Liver (tissue), 9 donors: ENCODE data around the gene P2RY8. TPM values are rescaled to one million over a fixed set of nuclear protein-coding genes. Genes with fewer than 3 reads are reported as not detected.

Experiments used
- DNase-seq: peaks from one replicate; pipeline ENCODE4 v3.0.0-alpha.2; 2017; ENCODE audit warnings: low spot score
- H3K27ac ChIP-seq, 2 donors: one replicate each; pipeline ENCODE4 v1.7.0; 2013; ENCODE audit warnings: inconsistent platforms in 2 of 2, low read length in 2 of 2, control low read depth in 1 of 2, low read depth in 1 of 2, mild to moderate bottlenecking in 1 of 2
- H3K27me3 ChIP-seq, 4 donors: one replicate each; pipeline versions ENCODE4 v1.6.1 to v1.7.0; 2013; ENCODE audit warnings: low read length in 3 of 4, inconsistent platforms in 1 of 4, mild to moderate bottlenecking in 1 of 4, moderate library complexity in 1 of 4; ENCODE audit not compliant: control insufficient read depth in 4 of 4, insufficient read depth in 4 of 4
- H3K36me3 ChIP-seq, 4 donors: one replicate each; pipeline versions ENCODE4 v1.6.1 to v1.7.0; 2013; ENCODE audit warnings: low read length in 3 of 4, mild to moderate bottlenecking in 3 of 4, low read depth in 1 of 4, moderate library complexity in 1 of 4; ENCODE audit not compliant: control insufficient read depth in 4 of 4, insufficient read depth in 3 of 4
- H3K4me1 ChIP-seq, 4 donors: one replicate each; pipeline versions ENCODE4 v1.6.1 to v1.7.0; 2013; ENCODE audit warnings: low read length in 3 of 4, mild to moderate bottlenecking in 3 of 4, moderate library complexity in 1 of 4; ENCODE audit not compliant: control insufficient read depth in 4 of 4, insufficient read depth in 4 of 4
- H3K4me3 ChIP-seq, 3 donors: one replicate each; pipeline versions ENCODE4 v1.6.1 to v1.7.0; 2013; ENCODE audit warnings: low read length in 3 of 3, control low read depth in 1 of 3, low read depth in 1 of 3, mild to moderate bottlenecking in 1 of 3
- H3K9ac ChIP-seq, 2 donors: one replicate each; pipeline ENCODE4 v1.7.0; 2013; ENCODE audit warnings: low read length in 2 of 2, mild to moderate bottlenecking in 2 of 2, moderate library complexity in 2 of 2, control low read depth in 1 of 2, low read depth in 1 of 2
- H3K9me3 ChIP-seq, 4 donors: one replicate each; pipeline versions ENCODE4 v1.6.1 to v1.7.0; 2013; ENCODE audit warnings: low read length in 3 of 4; ENCODE audit not compliant: control insufficient read depth in 4 of 4
- ATF3 ChIP-seq: IDR thresholded peaks from 2 replicates; pipeline ENCODE4 v1.6.1; 2016; ENCODE audit warnings: antibody characterized with exemption
- CTCF ChIP-seq: fragments of 150-350 bp; IDR thresholded peaks from 2 replicates; pipeline ENCODE4 v1.5.1; 2017; ENCODE audit warnings: improper control_type of control experiment, low read depth, low read length; ENCODE audit not compliant: missing input control
- FOXA2 ChIP-seq: IDR thresholded peaks from 2 replicates; pipeline ENCODE4 v1.6.1; 2016; ENCODE audit warnings: antibody characterized with exemption
- MAX ChIP-seq: IDR thresholded peaks from 2 replicates; pipeline ENCODE4 v1.6.1; 2016; ENCODE audit warnings: antibody characterized with exemption
- RAD21 ChIP-seq, 2 donors: IDR thresholded peaks; 2 replicates each; pipeline ENCODE4 v1.6.1; 2016; ENCODE audit warnings: antibody characterized with exemption in 2 of 2, mild to moderate bottlenecking in 2 of 2
- REST ChIP-seq: IDR thresholded peaks from 2 replicates; pipeline ENCODE4 v1.6.1; 2016; ENCODE audit warnings: antibody characterized with exemption, mild to moderate bottlenecking
- RXRA ChIP-seq, 2 donors: IDR thresholded peaks; 2 replicates each; pipeline ENCODE4 v1.6.1; 2017 to 2018; ENCODE audit warnings: antibody characterized with exemption in 2 of 2, mild to moderate bottlenecking in 1 of 2
- SP1 ChIP-seq: IDR thresholded peaks from 2 replicates; pipeline ENCODE4 v1.6.1; 2018; ENCODE audit warnings: antibody characterized with exemption, mild to moderate bottlenecking
- TAF1 ChIP-seq: conservative IDR thresholded peaks from 2 replicates; pipeline ENCODE4 v1.6.1; 2016; ENCODE audit warnings: antibody characterized with exemption, mild to moderate bottlenecking
- ZBTB33 ChIP-seq: IDR thresholded peaks from 2 replicates; pipeline ENCODE4 v1.6.1; 2016; ENCODE audit warnings: antibody characterized with exemption
- WGBS: extraction: QIAGEN DNeasy Blood & Tissue Kit; methylation state at CpG from one replicate; pipeline ENCODE4 v1.1.7; 2013; 5-methylcytosine and 5-hydroxymethylcytosine counted together
- polyA plus RNA-seq, 2 donors: library from polyadenylated mRNA; stranded (reverse) in 1 of 2; unstranded in 1 of 2; fragments of 200-250 nt in 1 of 2; fragments of >200 nt in 1 of 2; fragmentation: Nextera tagmentation in 1 of 2; extraction: Ambion mirVana in 1 of 2; gene quantifications; one replicate each; pipeline versions ENCODE4 v1.2.1 to v1.2.3, GENCODE V29; 2013 to 2015
- total RNA-seq, 2 donors: library from RNA; depleted of rRNA; stranded (reverse); fragments of >200 nt; gene quantifications; one replicate each; pipeline ENCODE4 v1.2.3, GENCODE V29; 2014
- donor health status: healthy.
- donor health status: healthy.
- donor health status: healthy.
- donor health status: healthy.
- donor health status: healthy.

The P2RY8 gene
- total and polyA plus RNA-seq, 4 donors = 0.24 to 4.4 (median 0.59) TPM

- TF ChIP-seq REST = no peak
- H3K9ac ChIP-seq = no peak overlapping the region
- DNase-seq = no peak
- no peak overlapping the region for H3K4me3 ChIP-seq
- no peak overlapping the region for H3K27ac ChIP-seq
- H3K4me1 ChIP-seq = no peaks in the 10 kb centered on the region
- H3K9me3 ChIP-seq = peaks cover 1 to 8% (median 7%) of the 10 kb centered on the region in 4 donors
- H3K27me3 ChIP-seq = no peaks in the 10 kb centered on the region
- H3K36me3 ChIP-seq = peaks cover 4 to 41% (median 18%) of the 10 kb centered on the region in 4 donors
- 93% methylated on average over 29 of the region's 29 CpGs for WGBS
Observed at GRCh38 chrX:1418901-1419544, 118.0 kb downstream of the P2RY8 start.

- no peak for DNase-seq
- Histone ChIP-seq H3K4me1 (no peaks in the 10 kb centered on the region), H3K9ac (no peak overlapping the region), H3K27ac (no peak overlapping the region), H3K9me3 (peaks cover 1 to 8% (median 7%) of the 10 kb centered on the region in 4 donors), H3K36me3 (peaks cover 9 to 46% (median 24%) of the 10 kb centered on the region in 4 donors), H3K4me3 (no peak overlapping the region), H3K27me3 (no peaks in the 10 kb centered on the region)
- TF ChIP-seq FOXA2 (no peak), REST (no peak), MAX (no peak), ATF3 (no peak), SP1 (no peak), TAF1 (no peak), RXRA (IDR thresholded peaks at IDR 0.05) (no peak), ZBTB33 (no peak), CTCF (no peak), RAD21 (IDR thresholded peaks at IDR 0.05) (no peak)
- 92% methylated on average over 20 of the region's 20 CpGs for WGBS
Observed at GRCh38 chrX:1417921-1418771, 118.8 kb downstream of the P2RY8 start.
